CD4-positive, alpha-beta memory T cell (primary cell): ENCODE results near the gene TLE7. TPM values are rescaled to one million over a fixed set of nuclear protein-coding genes. Genes with fewer than 3 reads are reported as not detected.

Experiments
- CTCF ChIA-PET: fragments of 350-600 bp; sonication (Branson Sonifier 250); formaldehyde crosslinking; loops from one replicate; lab custom pipeline; 2021; ENCODE audit warnings: inconsistent platforms; ENCODE audit not compliant: partially characterized antibody; lab: Charles Lee
- POLR2A ChIA-PET: fragments of 350-600 bp; sonication (Branson Sonifier 250); formaldehyde crosslinking; loops from one replicate; lab custom pipeline; 2021; ENCODE audit not compliant: partially characterized antibody; lab: Charles Lee
- DNase-seq, 5 donors: peaks; one replicate each; pipeline versions ENCODE4 v3.0.0 to v3.0.0-alpha.2; 2020 to 2022; ENCODE audit warnings: mixed read lengths in 1 of 5
- H3K27ac ChIP-seq: one replicate; pipeline ENCODE4 v1.7.0; 2013; ENCODE audit warnings: low read depth, low read length
- H3K27me3 ChIP-seq: 2 replicates; pipeline ENCODE4 v1.7.0; 2013; ENCODE audit warnings: mild to moderate bottlenecking, low read length, moderate library complexity; ENCODE audit not compliant: insufficient read depth
- H3K36me3 ChIP-seq: 2 replicates; pipeline ENCODE4 v1.7.0; 2013; ENCODE audit warnings: mild to moderate bottlenecking, low read length, moderate library complexity; ENCODE audit not compliant: insufficient read depth
- H3K4me1 ChIP-seq: 2 replicates; pipeline ENCODE4 v1.7.0; 2013; ENCODE audit warnings: mild to moderate bottlenecking, low read length, moderate library complexity; ENCODE audit not compliant: insufficient read depth
- H3K4me3 ChIP-seq, 2 donors: one replicate each; pipeline ENCODE4 v1.7.0; 2013; ENCODE audit warnings: low read length in 2 of 2, mild to moderate bottlenecking in 1 of 2
- H3K9me3 ChIP-seq, 2 donors: one replicate each; pipeline ENCODE4 v1.7.0; 2013; ENCODE audit warnings: low read length in 2 of 2, control low read depth in 1 of 2; ENCODE audit not compliant: control insufficient read depth in 1 of 2
- H3K27ac Mint-ChIP-seq, 7 donors: one replicate each; pipeline ENCODE4 v1.8.0; 2020 to 2021; ENCODE audit warnings: mixed read lengths in 7 of 7, mild to moderate bottlenecking in 6 of 7, inconsistent platforms in 3 of 7, moderate library complexity in 3 of 7
- H3K27me3 Mint-ChIP-seq, 2 donors: one replicate each; pipeline ENCODE4 v1.8.0; 2020 to 2021; ENCODE audit warnings: mixed read lengths in 2 of 2
- H3K36me3 Mint-ChIP-seq, 2 donors: one replicate each; pipeline ENCODE4 v1.8.0; 2020 to 2021; ENCODE audit warnings: mixed read lengths in 2 of 2, inconsistent platforms in 1 of 2, mild to moderate bottlenecking in 1 of 2
- H3K4me1 Mint-ChIP-seq, 4 donors: one replicate each; pipeline ENCODE4 v1.8.0; 2020 to 2021; ENCODE audit warnings: mixed read lengths in 4 of 4, mild to moderate bottlenecking in 1 of 4
- H3K4me3 Mint-ChIP-seq, 8 donors: one replicate each; pipeline ENCODE4 v1.8.0; 2020 to 2021; ENCODE audit warnings: mixed read lengths in 8 of 8, mild to moderate bottlenecking in 7 of 8, moderate library complexity in 6 of 8, inconsistent platforms in 3 of 8
- H3K9me3 Mint-ChIP-seq, 8 donors: one replicate each; pipeline ENCODE4 v1.8.0; 2020 to 2021; ENCODE audit warnings: mixed read lengths in 8 of 8, mild to moderate bottlenecking in 5 of 8, inconsistent platforms in 3 of 8, moderate library complexity in 1 of 8
- intact Hi-C: fragments of 100-400 bp; cut with micrococcal nuclease; formaldehyde crosslinking; loops from one replicate; pipeline ENCODE4 v1.15.1; 2023
- polyA plus RNA-seq, 2 donors: library from polyadenylated mRNA; unstranded; fragments of 300-500 nt; fragmentation: Illumina TruSeq; gene quantifications; one replicate each; pipeline ENCODE4 v1.2.3, GENCODE V29; 2021
- total RNA-seq, 2 experiments: library from RNA; stranded (reverse); gene quantifications; one replicate each; pipeline ENCODE4 v1.2.3, GENCODE V29; 2021

Gene TLE7
- total and polyA plus RNA-seq, 4 experiments from 2014 or later, result not detected

- ChIA-PET POLR2A (no interaction called here), CTCF (interaction anchor here (2.6 kb wide), 1 partner anchor 10 kb away, joined by 18 read pairs; no protein-coding TSS in a partner anchor)
- Mint-ChIP-seq H3K4me1 (peaks cover 8 to 19% (median 15%) of the 10 kb centered on the region in 4 donors), H3K9me3 (peaks cover 0 to 12% (median 4%) of the 10 kb centered on the region in 8 donors), H3K27ac (no peak overlapping the region), H3K4me3 (no peak overlapping the region), H3K27me3 (peaks cover 26 to 28% of the 10 kb centered on the region in 2 donors), H3K36me3 (peaks cover 0 to 5% of the 10 kb centered on the region in 2 donors)
- Histone ChIP-seq H3K4me3 (no peak overlapping the region), H3K9me3 (no peaks in the 10 kb centered on the region), H3K27me3 (no peaks in the 10 kb centered on the region), H3K36me3 (no peaks in the 10 kb centered on the region), H3K27ac (no peak overlapping the region), H3K4me1 (peaks cover 16% of the 10 kb centered on the region)
- intact Hi-C loops, result no loop called here
- DNase-seq, result no peak
These were observed 39.2 kb downstream of the TLE7 start for GRCh38 chr16:71402674-71403073.

GRCh38 chr16:71402007-71402406 lies 39.8 kb downstream of the TLE7 start:
- Mint-ChIP-seq H3K4me3 (no peak overlapping the region), H3K36me3 (peaks cover 0 to 5% of the 10 kb centered on the region in 2 donors), H3K27me3 (peaks cover 20 to 29% of the 10 kb centered on the region in 2 donors), H3K9me3 (peaks cover 0 to 12% (median 4%) of the 10 kb centered on the region in 8 donors), H3K27ac (no peak overlapping the region), H3K4me1 (peaks cover 4 to 13% (median 8%) of the 10 kb centered on the region in 4 donors)
- Histone ChIP-seq H3K9me3 (no peaks in the 10 kb centered on the region), H3K4me3 (no peak overlapping the region), H3K27ac (no peak overlapping the region), H3K27me3 (no peaks in the 10 kb centered on the region), H3K36me3 (no peaks in the 10 kb centered on the region), H3K4me1 (peaks cover 9% of the 10 kb centered on the region)
- DNase-seq, result no peak
- POLR2A ChIA-PET, result no interaction called here
- intact Hi-C loops, result no loop called here
- CTCF ChIA-PET, result no interaction called here

GRCh38 chr16:71399801-71400563 lies 41.9 kb downstream of the TLE7 start:
- Mint-ChIP-seq H3K27ac (no peak overlapping the region), H3K4me3 (no peak overlapping the region), H3K27me3 (peaks cover 20 to 32% of the 10 kb centered on the region in 2 donors), H3K36me3 (peaks cover 0 to 8% of the 10 kb centered on the region in 2 donors), H3K9me3 (peaks cover 0 to 12% (median under 1%) of the 10 kb centered on the region in 8 donors), H3K4me1 (no peaks in the 10 kb centered on the region)
- DNase-seq, result no peak
- Histone ChIP-seq H3K27me3 (no peaks in the 10 kb centered on the region), H3K27ac (no peak overlapping the region), H3K4me3 (no peak overlapping the region), H3K9me3 (no peaks in the 10 kb centered on the region), H3K36me3 (no peaks in the 10 kb centered on the region), H3K4me1 (no peaks in the 10 kb centered on the region)
- ChIA-PET POLR2A (no interaction called here), CTCF (no interaction called here)
- intact Hi-C loops, result no loop called here

- no peaks in the 10 kb centered on the region for H3K4me1 ChIP-seq
- Mint-ChIP-seq H3K9me3 (peaks cover 0 to 2% (median 0%) of the 10 kb centered on the region in 8 donors), H3K4me3 (no peak overlapping the region), H3K27me3 (peaks cover 15 to 31% of the 10 kb centered on the region in 2 donors), H3K36me3 (peaks cover 0 to 4% of the 10 kb centered on the region in 2 donors), H3K27ac (no peak overlapping the region), H3K4me1 (no peaks in the 10 kb centered on the region)
- no peaks in the 10 kb centered on the region for H3K27me3 ChIP-seq
- CTCF ChIA-PET, result no interaction called here
- POLR2A ChIA-PET, result no interaction called here
- no peaks in the 10 kb centered on the region for H3K9me3 ChIP-seq
- H3K36me3 ChIP-seq, result no peaks in the 10 kb centered on the region
- H3K27ac ChIP-seq, result no peak overlapping the region
- H3K4me3 ChIP-seq, result no peak overlapping the region
- DNase-seq, result no peak
- intact Hi-C loops, result no loop called here
These were observed 45.3 kb downstream of the TLE7 start for GRCh38 chr16:71396594-71396993.

- peaks cover 0 to 5% (median 0%) of the 10 kb centered on the region in 4 donors for H3K4me1 Mint-ChIP-seq
These were observed 52.5 kb downstream of the TLE7 start for GRCh38 chr16:71389330-71389729.

GRCh38 chr16:71387045-71387871 lies 54.6 kb downstream of the TLE7 start:
- peaks cover 19 to 39% of the 10 kb centered on the region in 2 donors for H3K27me3 Mint-ChIP-seq

More at GRCh38 chr16:71389330-71389729, 52.5 kb downstream of the TLE7 start:
- POLR2A ChIA-PET, result no interaction called here
- Mint-ChIP-seq H3K36me3 (no peaks in the 10 kb centered on the region), H3K9me3 (peaks cover 0 to 2% (median 0%) of the 10 kb centered on the region in 8 donors), H3K27ac (no peak overlapping the region), H3K27me3 (peaks cover 23 to 39% of the 10 kb centered on the region in 2 donors), H3K4me3 (no peak overlapping the region)
- H3K27me3 ChIP-seq, result no peaks in the 10 kb centered on the region
- no peaks in the 10 kb centered on the region for H3K4me1 ChIP-seq
- H3K36me3 ChIP-seq, result no peaks in the 10 kb centered on the region
- H3K4me3 ChIP-seq, result no peak overlapping the region
- CTCF ChIA-PET, result no interaction called here
- no peak overlapping the region for H3K27ac ChIP-seq
- intact Hi-C loops, result no loop called here
- no peak for DNase-seq
- H3K9me3 ChIP-seq, result no peaks in the 10 kb centered on the region

More at GRCh38 chr16:71387045-71387871, 54.6 kb downstream of the TLE7 start:
- H3K4me1 Mint-ChIP-seq, result peaks cover 0 to 5% (median 0%) of the 10 kb centered on the region in 4 donors
- H3K27ac Mint-ChIP-seq, result peak overlapping the region in 1 of 7 donors; percentile 14
- H3K4me1 ChIP-seq, result no peaks in the 10 kb centered on the region
- no peaks in the 10 kb centered on the region for H3K36me3 ChIP-seq
- H3K36me3 Mint-ChIP-seq, result no peaks in the 10 kb centered on the region
- intact Hi-C loops, result no loop called here
- peak overlapping the region in 1 of 8 donors; percentile 10 for H3K4me3 Mint-ChIP-seq
- ChIA-PET POLR2A (interaction anchor here (0.6 kb wide), 1 partner anchor 12 kb away, joined by 5 read pairs; no protein-coding TSS in a partner anchor), CTCF (interaction anchor here (0.7 kb wide), 2 partner anchors 860 to 1033 kb away, joined by 3 read pairs; no protein-coding TSS in a partner anchor)
- no peak overlapping the region for H3K27ac ChIP-seq
- DNase-seq, result no peak
- no peak overlapping the region for H3K4me3 ChIP-seq
- no peaks in the 10 kb centered on the region for H3K27me3 ChIP-seq
- peaks cover 0 to 1% (median 0%) of the 10 kb centered on the region in 8 donors for H3K9me3 Mint-ChIP-seq
- no peaks in the 10 kb centered on the region for H3K9me3 ChIP-seq
